ENCODE results near the gene KLF16. TPM values are rescaled to one million over a fixed set of nuclear protein-coding genes. Genes with fewer than 3 reads are reported as not detected.

KLF16 gene
- total RNA-seq, 1 experiment from 2014 or later: 64.0 TPM

DNA sequence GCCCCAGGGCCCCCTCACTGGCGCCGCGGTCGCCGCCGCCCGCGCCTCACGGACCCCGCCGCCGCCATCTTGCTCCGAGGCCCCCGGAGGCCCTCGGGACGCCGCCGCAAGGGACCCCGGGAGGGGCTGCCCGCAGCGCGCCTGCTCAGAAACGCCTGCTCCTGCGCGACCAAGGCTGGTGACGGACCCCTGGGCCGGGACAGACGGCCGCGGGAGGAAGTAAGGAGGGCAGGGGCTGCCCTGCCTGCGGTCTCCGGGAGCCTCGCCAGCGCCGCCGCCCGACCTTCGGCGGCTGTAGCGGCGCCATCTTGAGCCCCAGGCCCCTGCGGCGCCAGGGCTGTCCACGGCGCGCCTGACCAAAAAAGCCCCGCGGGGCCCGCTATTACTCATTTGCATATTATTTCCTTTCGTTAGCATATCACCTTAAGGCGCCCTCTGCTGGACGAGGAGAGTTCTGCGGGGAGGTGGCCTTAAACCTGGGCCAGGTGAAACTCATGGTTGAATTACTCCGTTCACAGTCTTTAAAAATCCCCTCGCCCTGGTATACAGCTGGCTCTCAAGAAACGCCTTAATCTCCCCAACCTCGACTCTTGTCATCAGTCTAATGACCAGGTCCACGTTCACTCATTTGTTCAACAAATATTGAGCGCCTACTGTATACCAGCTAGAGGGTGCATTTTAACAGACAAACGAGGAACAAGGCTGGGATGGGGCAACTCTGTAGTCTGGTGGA, 14.8 kb downstream of the KLF16 start, which contains the start of gene REXO1 (continued):
- TF ChIP-seq NR1H2 (CRISPR knock-in tag; IDR thresholded peaks at IDR 0.05) (no peak), TEAD1 (CRISPR knock-in tag; IDR thresholded peaks at IDR 0.05) (no peak; the same call in 1 of the 2 replicates), JAZF1 (CRISPR knock-in tag; IDR thresholded peaks at IDR 0.05) (no peak), GTF2I (CRISPR knock-in tag; conservative IDR thresholded peaks at IDR 0.05) (no peak), RORB (CRISPR knock-in tag; IDR thresholded peaks at IDR 0.05) (no peak), ZNF317 (CRISPR knock-in tag; IDR thresholded peaks at IDR 0.05; ENCODE audit: borderline replicate concordance, low read depth) (no peak), ATF1 (CRISPR knock-in tag; IDR thresholded peaks at IDR 0.05) (no peak), ZNF671 (CRISPR knock-in tag; IDR thresholded peaks at IDR 0.05) (no peak), ZNF423 (CRISPR knock-in tag; IDR thresholded peaks at IDR 0.05) (no peak), FOXP1 (CRISPR knock-in tag; IDR thresholded peaks at IDR 0.05; ENCODE audit: borderline replicate concordance) (no peak), FOXJ3 (CRISPR knock-in tag; IDR thresholded peaks at IDR 0.05; ENCODE audit: borderline replicate concordance) (no peak), KAT7 (CRISPR knock-in tag; IDR thresholded peaks at IDR 0.05; ENCODE audit: borderline replicate concordance) (peak; percentile 83; the same call in 1 of the 2 replicates), SMAD3 (CRISPR knock-in tag; IDR thresholded peaks at IDR 0.05; ENCODE audit: borderline replicate concordance) (no peak), ERG (CRISPR knock-in tag; IDR thresholded peaks at IDR 0.05) (no peak), ZBTB21 (CRISPR knock-in tag; IDR thresholded peaks at IDR 0.05; ENCODE audit: borderline replicate concordance) (no peak), NFYB (CRISPR knock-in tag; conservative IDR thresholded peaks at IDR 0.05; ENCODE audit: low read depth) (no peak), PRDM15 (CRISPR knock-in tag; IDR thresholded peaks at IDR 0.05) (no peak), ZNF416 (CRISPR knock-in tag; IDR thresholded peaks at IDR 0.05) (0 out of 2 replicates have a peak, but pooled peaks have one; percentile 74), AR (CRISPR knock-in tag; IDR thresholded peaks at IDR 0.05) (no peak), PRRX2 (CRISPR knock-in tag; IDR thresholded peaks at IDR 0.05) (0 out of 2 replicates have a peak, but pooled peaks have one; percentile 77)
- TF ChIP-seq, protein P1, sequence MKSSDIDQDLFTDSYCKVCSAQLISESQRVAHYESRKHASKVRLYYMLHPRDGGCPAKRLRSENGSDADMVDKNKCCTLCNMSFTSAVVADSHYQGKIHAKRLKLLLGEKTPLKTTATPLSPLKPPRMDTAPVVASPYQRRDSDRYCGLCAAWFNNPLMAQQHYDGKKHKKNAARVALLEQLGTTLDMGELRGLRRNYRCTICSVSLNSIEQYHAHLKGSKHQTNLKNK (CRISPR knock-in tag; IDR thresholded peaks at IDR 0.05): no peak
- TF ChIP-seq, protein P2, sequence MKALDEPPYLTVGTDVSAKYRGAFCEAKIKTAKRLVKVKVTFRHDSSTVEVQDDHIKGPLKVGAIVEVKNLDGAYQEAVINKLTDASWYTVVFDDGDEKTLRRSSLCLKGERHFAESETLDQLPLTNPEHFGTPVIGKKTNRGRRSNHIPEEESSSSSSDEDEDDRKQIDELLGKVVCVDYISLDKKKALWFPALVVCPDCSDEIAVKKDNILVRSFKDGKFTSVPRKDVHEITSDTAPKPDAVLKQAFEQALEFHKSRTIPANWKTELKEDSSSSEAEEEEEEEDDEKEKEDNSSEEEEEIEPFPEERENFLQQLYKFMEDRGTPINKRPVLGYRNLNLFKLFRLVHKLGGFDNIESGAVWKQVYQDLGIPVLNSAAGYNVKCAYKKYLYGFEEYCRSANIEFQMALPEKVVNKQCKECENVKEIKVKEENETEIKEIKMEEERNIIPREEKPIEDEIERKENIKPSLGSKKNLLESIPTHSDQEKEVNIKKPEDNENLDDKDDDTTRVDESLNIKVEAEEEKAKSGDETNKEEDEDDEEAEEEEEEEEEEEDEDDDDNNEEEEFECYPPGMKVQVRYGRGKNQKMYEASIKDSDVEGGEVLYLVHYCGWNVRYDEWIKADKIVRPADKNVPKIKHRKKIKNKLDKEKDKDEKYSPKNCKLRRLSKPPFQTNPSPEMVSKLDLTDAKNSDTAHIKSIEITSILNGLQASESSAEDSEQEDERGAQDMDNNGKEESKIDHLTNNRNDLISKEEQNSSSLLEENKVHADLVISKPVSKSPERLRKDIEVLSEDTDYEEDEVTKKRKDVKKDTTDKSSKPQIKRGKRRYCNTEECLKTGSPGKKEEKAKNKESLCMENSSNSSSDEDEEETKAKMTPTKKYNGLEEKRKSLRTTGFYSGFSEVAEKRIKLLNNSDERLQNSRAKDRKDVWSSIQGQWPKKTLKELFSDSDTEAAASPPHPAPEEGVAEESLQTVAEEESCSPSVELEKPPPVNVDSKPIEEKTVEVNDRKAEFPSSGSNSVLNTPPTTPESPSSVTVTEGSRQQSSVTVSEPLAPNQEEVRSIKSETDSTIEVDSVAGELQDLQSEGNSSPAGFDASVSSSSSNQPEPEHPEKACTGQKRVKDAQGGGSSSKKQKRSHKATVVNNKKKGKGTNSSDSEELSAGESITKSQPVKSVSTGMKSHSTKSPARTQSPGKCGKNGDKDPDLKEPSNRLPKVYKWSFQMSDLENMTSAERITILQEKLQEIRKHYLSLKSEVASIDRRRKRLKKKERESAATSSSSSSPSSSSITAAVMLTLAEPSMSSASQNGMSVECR (CRISPR knock-in tag; IDR thresholded peaks at IDR 0.05; ENCODE audit: borderline replicate concordance): peak; percentile 38; the same call in 1 of the 2 replicates
- TF ChIP-seq, protein P3, sequence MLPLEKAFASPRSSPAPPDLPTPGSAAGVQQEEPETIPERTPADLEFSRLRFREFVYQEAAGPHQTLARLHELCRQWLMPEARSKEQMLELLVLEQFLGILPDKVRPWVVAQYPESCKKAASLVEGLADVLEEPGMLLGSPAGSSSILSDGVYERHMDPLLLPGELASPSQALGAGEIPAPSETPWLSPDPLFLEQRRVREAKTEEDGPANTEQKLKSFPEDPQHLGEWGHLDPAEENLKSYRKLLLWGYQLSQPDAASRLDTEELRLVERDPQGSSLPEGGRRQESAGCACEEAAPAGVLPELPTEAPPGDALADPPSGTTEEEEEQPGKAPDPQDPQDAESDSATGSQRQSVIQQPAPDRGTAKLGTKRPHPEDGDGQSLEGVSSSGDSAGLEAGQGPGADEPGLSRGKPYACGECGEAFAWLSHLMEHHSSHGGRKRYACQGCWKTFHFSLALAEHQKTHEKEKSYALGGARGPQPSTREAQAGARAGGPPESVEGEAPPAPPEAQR (CRISPR knock-in tag; IDR thresholded peaks at IDR 0.05): no peak
- TF ChIP-seq, protein P4, sequence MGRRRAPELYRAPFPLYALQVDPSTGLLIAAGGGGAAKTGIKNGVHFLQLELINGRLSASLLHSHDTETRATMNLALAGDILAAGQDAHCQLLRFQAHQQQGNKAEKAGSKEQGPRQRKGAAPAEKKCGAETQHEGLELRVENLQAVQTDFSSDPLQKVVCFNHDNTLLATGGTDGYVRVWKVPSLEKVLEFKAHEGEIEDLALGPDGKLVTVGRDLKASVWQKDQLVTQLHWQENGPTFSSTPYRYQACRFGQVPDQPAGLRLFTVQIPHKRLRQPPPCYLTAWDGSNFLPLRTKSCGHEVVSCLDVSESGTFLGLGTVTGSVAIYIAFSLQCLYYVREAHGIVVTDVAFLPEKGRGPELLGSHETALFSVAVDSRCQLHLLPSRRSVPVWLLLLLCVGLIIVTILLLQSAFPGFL (CRISPR knock-in tag; IDR thresholded peaks at IDR 0.05; ENCODE audit: borderline replicate concordance): no peak

All from WTC11 (cell line).